HCT116 (cell line): ENCODE data around the gene FAT2.

Experiments used
- CEBPB ChIP-seq: IDR thresholded peaks from 2 replicates; pipeline ENCODE4 v1.6.1; 2012; ENCODE audit warnings: low read depth
- TF ChIP-seq, protein P1 (sequence below), 3 experiments: fragments of 200-600 bp in 1 of 3; sonication (generic) in 1 of 3; IDR thresholded peaks in 2 of 3; conservative IDR thresholded peaks in 1 of 3; 2 replicates each; pipeline ENCODE4 v1.5.1; 2012 to 2017; ENCODE audit warnings: low read depth in 2 of 3, low read length in 2 of 3, antibody characterized with exemption in 1 of 3, borderline replicate concordance in 1 of 3, control low read depth in 1 of 3, mild to moderate bottlenecking in 1 of 3, mixed read lengths in 1 of 3, mixed run types in 1 of 3, moderate library complexity in 1 of 3; ENCODE audit not compliant: insufficient read depth in 1 of 3

DNA sequence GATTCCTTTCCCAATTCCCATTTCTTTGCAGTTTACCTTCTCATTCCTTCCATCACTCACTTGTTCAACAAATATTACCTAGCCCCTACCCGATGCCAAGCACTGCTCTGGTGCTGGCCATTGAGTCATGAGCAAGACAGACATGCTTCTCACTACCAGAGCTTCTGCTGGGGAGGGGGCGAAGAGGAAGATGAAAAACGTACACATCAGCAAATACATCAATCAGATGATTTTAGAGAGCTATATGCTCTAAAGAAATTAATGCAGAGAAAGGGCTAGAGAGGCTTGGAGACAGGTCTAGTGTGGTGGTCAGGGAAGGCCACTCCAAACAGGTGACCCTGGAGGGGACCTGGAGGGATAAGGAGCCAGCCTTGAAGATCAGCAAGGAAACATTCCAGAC is 14.4 kb upstream of the FAT2 start:
- no peak for TF ChIP-seq CEBPB
- TF ChIP-seq, protein P1, sequence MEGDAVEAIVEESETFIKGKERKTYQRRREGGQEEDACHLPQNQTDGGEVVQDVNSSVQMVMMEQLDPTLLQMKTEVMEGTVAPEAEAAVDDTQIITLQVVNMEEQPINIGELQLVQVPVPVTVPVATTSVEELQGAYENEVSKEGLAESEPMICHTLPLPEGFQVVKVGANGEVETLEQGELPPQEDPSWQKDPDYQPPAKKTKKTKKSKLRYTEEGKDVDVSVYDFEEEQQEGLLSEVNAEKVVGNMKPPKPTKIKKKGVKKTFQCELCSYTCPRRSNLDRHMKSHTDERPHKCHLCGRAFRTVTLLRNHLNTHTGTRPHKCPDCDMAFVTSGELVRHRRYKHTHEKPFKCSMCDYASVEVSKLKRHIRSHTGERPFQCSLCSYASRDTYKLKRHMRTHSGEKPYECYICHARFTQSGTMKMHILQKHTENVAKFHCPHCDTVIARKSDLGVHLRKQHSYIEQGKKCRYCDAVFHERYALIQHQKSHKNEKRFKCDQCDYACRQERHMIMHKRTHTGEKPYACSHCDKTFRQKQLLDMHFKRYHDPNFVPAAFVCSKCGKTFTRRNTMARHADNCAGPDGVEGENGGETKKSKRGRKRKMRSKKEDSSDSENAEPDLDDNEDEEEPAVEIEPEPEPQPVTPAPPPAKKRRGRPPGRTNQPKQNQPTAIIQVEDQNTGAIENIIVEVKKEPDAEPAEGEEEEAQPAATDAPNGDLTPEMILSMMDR (IDR thresholded peaks at IDR 0.05 in 2 of 3, conservative IDR thresholded peaks at IDR 0.05 in 1 of 3; ENCODE audit: borderline replicate concordance in 1 of 3, insufficient read depth in 1 of 3, low read depth in 2 of 3, low read length in 2 of 3), result no peak
